COLO668 (cell line): ENCODE data around the gene IL9.

Source experiments
- DNase-seq: peaks from one replicate; lab custom pipeline; 2025; ENCODE audit not compliant: unreplicated experiment; lab: John Stamatoyannopoulos, UW

The IL9 gene

GRCh38 chr5:135895474-135896006 is at the start of gene IL9:
Gene IL9 (minus strand): TSS chr5:135895841. CDS start chr5:135895816, 25 bp downstream.
- no peak for DNase-seq

GRCh38 chr5:135944967-135945560 is 49.4 kb upstream of the IL9 start:
- peak; percentile 44 for DNase-seq

- no peak for DNase-seq
These were observed 48.9 kb upstream of the IL9 start for GRCh38 chr5:135944564-135944963.

DNA sequence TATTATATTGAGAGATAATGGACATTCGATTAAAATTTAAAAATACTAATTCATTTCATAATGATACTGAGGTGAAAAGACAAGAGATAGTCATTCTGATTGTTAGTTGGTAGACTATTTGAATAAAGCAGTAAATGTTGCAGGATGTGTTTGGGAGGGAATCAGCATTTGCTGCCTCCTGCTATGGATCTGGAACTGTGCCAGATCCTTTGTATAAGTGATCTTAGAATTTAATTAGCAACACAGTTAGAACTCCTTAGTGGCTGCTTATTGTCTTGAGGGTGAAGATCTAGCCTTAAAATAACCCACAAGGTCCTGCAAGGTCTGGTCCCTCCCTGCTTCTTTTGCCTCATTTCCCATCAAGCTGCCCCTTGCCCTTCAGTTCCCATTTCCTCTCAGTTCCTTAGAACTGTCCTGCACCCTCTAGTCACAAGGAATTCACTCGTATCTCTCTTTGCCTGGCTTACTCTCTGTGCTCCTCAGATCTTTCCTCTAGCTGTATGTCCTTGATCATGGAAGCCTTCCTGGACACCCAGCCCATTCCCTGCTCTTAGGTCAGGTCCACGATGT is 46.6 kb upstream of the IL9 start:
- DNase-seq: no peak

GRCh38 chr5:135941711-135942110 is 46.1 kb upstream of the IL9 start:
- DNase-seq: no peak

DNA sequence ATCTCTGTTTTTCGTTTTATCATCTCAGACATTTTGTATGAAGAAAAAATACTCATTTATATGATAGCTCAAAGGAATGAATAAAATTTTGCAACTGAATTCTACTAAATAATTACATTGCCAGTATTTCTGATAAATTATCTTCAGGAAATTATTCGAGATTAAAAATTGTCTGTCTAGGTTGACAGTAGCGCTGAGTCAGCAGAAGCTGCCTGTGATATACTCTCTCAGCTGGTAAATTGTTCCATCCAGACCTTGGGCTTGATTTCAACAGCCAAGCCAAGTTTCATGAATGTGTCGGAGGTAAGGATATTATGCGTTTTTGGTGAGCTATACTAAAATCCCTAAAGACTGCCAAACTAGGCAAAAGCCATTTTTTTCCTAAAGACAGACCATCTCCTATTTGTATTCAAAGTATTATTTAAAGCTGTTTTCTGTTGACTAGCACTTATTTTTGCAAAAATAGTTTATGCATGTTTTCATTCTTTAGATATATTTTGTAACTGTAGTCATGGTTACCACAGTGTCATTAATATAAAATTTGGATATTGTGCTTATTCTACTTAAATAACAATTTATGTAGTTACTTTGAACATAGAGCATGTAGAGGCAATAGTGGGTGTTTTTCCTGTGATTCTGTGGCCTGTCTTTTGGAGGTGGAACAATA is 41.7 kb upstream of the IL9 start:
- DNase-seq: no peak

GRCh38 chr5:135934939-135935338 is 39.3 kb upstream of the IL9 start:
- no peak for DNase-seq

DNA sequence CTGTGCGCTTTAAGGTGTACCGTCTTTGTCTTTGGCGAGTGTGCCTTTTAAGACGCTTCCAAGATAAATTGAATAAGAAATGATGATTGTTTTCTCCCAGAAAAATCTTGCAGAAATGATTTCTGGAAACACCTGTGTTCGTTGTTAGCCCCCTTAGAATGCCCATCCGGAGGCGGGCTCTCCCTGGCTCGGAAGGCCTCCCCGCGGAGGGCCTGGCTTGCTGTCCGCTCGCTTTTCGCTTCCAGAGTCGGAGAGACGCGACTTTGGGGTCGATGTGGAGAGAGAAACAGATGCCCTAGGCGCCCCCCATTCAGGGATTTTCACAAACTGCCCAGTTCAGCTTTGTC is 35.3 kb upstream of the IL9 start:
- no peak for DNase-seq

GRCh38 chr5:135930029-135930948 is 34.6 kb upstream of the IL9 start:
- peak; percentile 30 for DNase-seq

- DNase-seq: no peak
These were observed 25.7 kb upstream of the IL9 start for GRCh38 chr5:135921388-135921787.

DNA sequence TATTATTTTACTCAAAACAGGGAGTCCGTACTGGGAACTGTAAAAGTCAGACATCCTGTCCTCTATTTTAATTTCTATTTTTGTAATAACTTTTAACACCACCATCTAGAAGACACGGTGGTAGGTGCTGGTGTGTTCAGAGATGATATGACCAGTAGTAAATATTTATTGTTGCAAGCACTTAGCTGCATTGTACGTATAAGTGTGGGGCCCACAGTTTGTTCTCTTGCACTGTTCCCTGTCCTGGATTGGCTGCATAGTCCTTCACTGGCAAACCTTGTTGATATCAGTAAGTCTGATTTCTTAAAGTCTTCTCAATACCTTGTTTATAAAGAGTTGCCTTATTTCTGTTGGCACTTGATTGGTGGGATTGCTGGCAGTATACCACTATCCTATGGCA is 24.6 kb upstream of the IL9 start:
- DNase-seq: no peak

DNA sequence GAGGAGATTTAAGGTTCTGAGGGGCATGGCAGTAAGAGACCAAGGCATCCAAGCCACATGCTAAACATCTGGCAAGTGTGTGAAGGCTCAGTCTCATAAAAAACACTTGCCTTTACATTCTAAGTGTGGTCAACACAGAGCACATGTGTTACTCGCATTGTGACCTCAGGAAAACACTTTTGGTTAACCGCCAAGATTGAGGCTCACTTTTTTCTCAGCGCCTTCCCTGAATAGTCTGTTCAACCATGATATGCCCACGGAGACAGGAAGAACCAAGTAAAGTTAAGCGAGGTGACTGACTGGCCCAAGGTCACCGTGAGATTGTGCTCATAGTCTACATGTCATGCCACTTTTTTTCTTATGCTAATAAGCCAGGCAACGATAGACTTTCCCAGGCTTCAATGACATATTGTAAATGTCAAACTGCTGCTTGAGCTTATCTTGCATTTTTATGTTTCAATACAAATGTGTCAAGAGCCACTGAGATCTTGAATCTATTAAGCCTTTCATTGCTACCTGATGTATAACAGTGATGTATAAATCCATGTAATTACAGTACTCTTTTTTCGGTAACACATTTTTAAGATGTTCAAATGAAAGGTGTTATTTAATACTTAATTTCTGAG is 21.1 kb upstream of the IL9 start:
- DNase-seq: no peak

- no peak for DNase-seq
These were observed 19.9 kb upstream of the IL9 start for GRCh38 chr5:135915466-135916001.

GRCh38 chr5:135913713-135914626 is 18.3 kb upstream of the IL9 start:
- DNase-seq: no peak

GRCh38 chr5:135905144-135905543 is 9.5 kb upstream of the IL9 start:
- DNase-seq: no peak

DNA sequence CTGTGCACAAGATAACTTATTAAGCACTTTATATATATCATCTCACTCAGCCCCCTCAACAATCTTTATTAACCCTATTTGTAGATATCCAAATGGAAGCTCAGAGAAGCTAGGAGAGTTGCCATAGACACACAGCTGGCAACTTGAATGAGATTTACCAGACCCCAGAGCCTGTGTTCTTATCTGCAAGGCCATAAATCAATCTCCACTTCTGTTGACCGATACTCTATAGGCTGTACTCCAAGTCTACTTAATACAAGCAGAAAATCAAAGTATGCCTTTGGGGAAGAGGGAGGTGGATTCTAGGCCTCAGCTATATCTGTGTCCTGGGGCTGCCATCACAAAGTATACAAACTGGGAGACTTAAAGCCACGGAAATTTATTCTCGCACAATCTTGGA is 6.0 kb upstream of the IL9 start:
- no peak for DNase-seq

DNA sequence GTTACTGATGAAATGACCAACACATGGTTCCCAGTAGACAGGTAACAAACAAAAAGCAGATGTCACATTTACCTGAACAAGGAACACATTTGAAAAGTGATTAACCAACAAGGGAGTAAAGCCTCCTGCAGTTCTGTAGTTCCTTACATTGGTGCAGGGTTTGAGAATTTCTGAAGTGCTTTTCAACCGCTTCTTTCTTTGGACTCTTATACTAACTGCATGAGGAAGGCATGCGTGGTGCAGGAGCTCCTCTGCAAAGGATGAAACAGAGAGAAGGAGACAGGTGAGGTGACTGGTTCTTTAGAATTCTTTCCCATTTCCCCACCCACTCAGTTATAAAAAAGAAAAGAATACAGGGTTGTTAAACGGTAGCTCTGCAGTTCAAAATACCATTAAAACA is 4.6 kb upstream of the IL9 start:
- DNase-seq: no peak

DNA sequence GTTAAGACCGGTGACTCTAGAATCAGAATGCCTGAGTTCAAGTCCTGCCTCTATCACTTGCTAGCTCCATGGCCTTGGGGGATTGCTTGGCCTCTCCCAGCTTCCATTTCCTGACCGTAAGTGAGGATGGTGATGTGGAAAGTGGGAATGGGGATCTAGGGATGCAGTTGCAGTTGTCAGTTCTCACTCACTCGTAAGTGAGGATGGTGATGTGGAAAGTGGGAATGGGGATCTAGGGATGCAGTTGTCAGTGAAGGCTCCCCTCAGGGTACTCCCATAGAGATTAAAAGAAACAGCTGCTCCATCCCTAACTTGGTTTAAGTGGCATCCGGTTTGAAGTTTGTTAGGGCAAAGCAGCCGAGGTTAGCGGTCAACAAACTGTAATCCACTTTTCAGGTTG is 3.0 kb upstream of the IL9 start:
- DNase-seq: no peak

- DNase-seq: no peak
These were observed 852 bp downstream of the IL9 start for GRCh38 chr5:135894789-135895188.

- no peak for DNase-seq
These were observed 1.4 kb downstream of the IL9 start for GRCh38 chr5:135894276-135894675.
